A204.1 (cell line): ENCODE results near the gene MUC4.

Source experiments
- FAIRE-seq: peaks from 2 replicates; lab custom pipeline; 2012; peaks lifted over from hg19 to GRCh38; lab: Jason Lieb, UNC

MUC4 gene

GRCh38 chr3:195811756-195812155 is at the start of gene MUC4:
Gene MUC4, minus strand, starts transcription at chr3:195811929. Its CDS starts 112 bp downstream, at chr3:195811817.
- no peak for FAIRE-seq

- FAIRE-seq: no peak
Observed at GRCh38 chr3:195860456-195860855, 48.7 kb upstream of the MUC4 start.

GRCh38 chr3:195859846-195860411 is 48.2 kb upstream of the MUC4 start:
- FAIRE-seq: no peak

- no peak for FAIRE-seq
Observed at GRCh38 chr3:195859061-195859845, 47.5 kb upstream of the MUC4 start.

GRCh38 chr3:195856410-195857084 is 44.8 kb upstream of the MUC4 start:
- FAIRE-seq: no peak

- no peak for FAIRE-seq
Observed at GRCh38 chr3:195855471-195856409, 44.0 kb upstream of the MUC4 start.

- no peak for FAIRE-seq
Observed at GRCh38 chr3:195854628-195855294, 43.0 kb upstream of the MUC4 start.

- no peak for FAIRE-seq
Observed at GRCh38 chr3:195853996-195854395, 42.3 kb upstream of the MUC4 start.

GRCh38 chr3:195853036-195853435 is 41.3 kb upstream of the MUC4 start:
- FAIRE-seq: no peak

GRCh38 chr3:195850857-195851543 is 39.3 kb upstream of the MUC4 start:
- FAIRE-seq: peak; percentile 90

GRCh38 chr3:195849322-195850074 is 37.8 kb upstream of the MUC4 start:
- no peak for FAIRE-seq

GRCh38 chr3:195847055-195847950 is 35.6 kb upstream of the MUC4 start:
- no peak for FAIRE-seq

- FAIRE-seq: no peak
Observed at GRCh38 chr3:195845483-195845882, 33.8 kb upstream of the MUC4 start.

GRCh38 chr3:195844671-195845218 is 33.0 kb upstream of the MUC4 start:
- no peak for FAIRE-seq

GRCh38 chr3:195839260-195840010 is 27.7 kb upstream of the MUC4 start:
- FAIRE-seq: no peak

GRCh38 chr3:195838714-195839113 is 27.0 kb upstream of the MUC4 start:
- no peak for FAIRE-seq

- no peak for FAIRE-seq
Observed at GRCh38 chr3:195836476-195837135, 24.9 kb upstream of the MUC4 start.

- FAIRE-seq: no peak
Observed at GRCh38 chr3:195835791-195836190, 24.1 kb upstream of the MUC4 start.
